Parathyroid adenoma (tissue), 2 donors: ENCODE data around the gene TBC1D22A.
A peak's percentile ranks its signal among the peaks of the same experiment; 100 is the strongest.

Source experiments
- H2AFZ ChIP-seq: fragments of 300-600 bp; sonication (generic); one replicate; pipeline ENCODE4 v1.7.0; 2017; ENCODE audit warnings: antibody characterized with exemption, mild to moderate bottlenecking
- H3K27ac ChIP-seq: fragments of 300-600 bp; sonication (generic); one replicate; pipeline ENCODE4 v1.7.0; 2017
- H3K27me3 ChIP-seq: fragments of 300-600 bp; sonication (generic); one replicate; pipeline ENCODE4 v1.7.0; 2017; ENCODE audit warnings: low read length; ENCODE audit not compliant: control insufficient read depth, insufficient read depth
- H3K36me3 ChIP-seq: fragments of 300-600 bp; sonication (generic); one replicate; pipeline ENCODE4 v1.7.0; 2017; ENCODE audit warnings: low read length; ENCODE audit not compliant: control insufficient read depth, insufficient read depth
- H3K4me1 ChIP-seq: fragments of 300-600 bp; sonication (generic); one replicate; pipeline ENCODE4 v1.7.0; 2017; ENCODE audit warnings: control low read depth
- H3K4me2 ChIP-seq: fragments of 300-600 bp; sonication (generic); one replicate; pipeline ENCODE4 v1.7.0; 2017; ENCODE audit warnings: low read length
- H3K4me3 ChIP-seq: fragments of 300-600 bp; sonication (generic); one replicate; pipeline ENCODE4 v1.7.0; 2017; ENCODE audit warnings: low read depth, low read length
- H3K79me2 ChIP-seq: fragments of 300-600 bp; sonication (generic); one replicate; pipeline ENCODE4 v1.7.0; 2017; ENCODE audit warnings: control low read depth
- H3K9ac ChIP-seq: fragments of 300-600 bp; sonication (generic); one replicate; pipeline ENCODE4 v1.7.0; 2017; ENCODE audit warnings: mild to moderate bottlenecking
- H3K9me3 ChIP-seq: fragments of 300-600 bp; sonication (generic); one replicate; pipeline ENCODE4 v1.7.0; 2017; ENCODE audit warnings: low read length; ENCODE audit not compliant: control insufficient read depth
- TF ChIP-seq, protein P1 (sequence below): fragments of 300-600 bp; sonication (generic); IDR thresholded peaks from one replicate; pipeline ENCODE4 v1.7.0; 2017; ENCODE audit warnings: antibody characterized with exemption, mild to moderate bottlenecking
- donor health status: primary hyperparathyroidism.

The TBC1D22A gene

DNA sequence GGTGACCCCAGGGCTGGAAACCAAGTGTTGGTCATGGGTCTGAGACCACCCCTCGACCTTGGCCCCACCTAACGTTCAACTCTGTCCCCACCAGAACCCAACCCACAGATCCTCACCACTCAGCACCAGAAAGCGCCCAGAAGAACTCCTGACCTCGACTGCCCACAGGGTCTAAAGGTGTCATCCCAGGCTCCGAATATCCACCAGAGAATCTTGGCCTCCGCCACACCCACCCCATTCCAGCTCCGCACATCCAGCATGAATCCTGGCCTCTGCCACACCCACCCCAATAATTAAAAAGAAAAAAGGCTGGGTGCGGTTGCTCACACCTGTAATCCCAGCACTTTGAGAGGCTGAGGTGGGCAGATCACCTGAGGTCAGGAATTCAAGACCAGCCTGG is 25.7 kb upstream of the TBC1D22A start:
- Histone ChIP-seq H3K79me2 (no peaks in the 10 kb centered on the region), H3K4me3 (no peak overlapping the region), H3K9me3 (no peaks in the 10 kb centered on the region), H3K27ac (no peak overlapping the region), H3K4me2 (peak overlapping the region; percentile 56), H3K36me3 (no peaks in the 10 kb centered on the region), H3K4me1 (peaks cover 13% of the 10 kb centered on the region), H3K27me3 (no peaks in the 10 kb centered on the region), H3K9ac (no peak overlapping the region), H2AFZ (no peak overlapping the region)
- TF ChIP-seq, protein P1, sequence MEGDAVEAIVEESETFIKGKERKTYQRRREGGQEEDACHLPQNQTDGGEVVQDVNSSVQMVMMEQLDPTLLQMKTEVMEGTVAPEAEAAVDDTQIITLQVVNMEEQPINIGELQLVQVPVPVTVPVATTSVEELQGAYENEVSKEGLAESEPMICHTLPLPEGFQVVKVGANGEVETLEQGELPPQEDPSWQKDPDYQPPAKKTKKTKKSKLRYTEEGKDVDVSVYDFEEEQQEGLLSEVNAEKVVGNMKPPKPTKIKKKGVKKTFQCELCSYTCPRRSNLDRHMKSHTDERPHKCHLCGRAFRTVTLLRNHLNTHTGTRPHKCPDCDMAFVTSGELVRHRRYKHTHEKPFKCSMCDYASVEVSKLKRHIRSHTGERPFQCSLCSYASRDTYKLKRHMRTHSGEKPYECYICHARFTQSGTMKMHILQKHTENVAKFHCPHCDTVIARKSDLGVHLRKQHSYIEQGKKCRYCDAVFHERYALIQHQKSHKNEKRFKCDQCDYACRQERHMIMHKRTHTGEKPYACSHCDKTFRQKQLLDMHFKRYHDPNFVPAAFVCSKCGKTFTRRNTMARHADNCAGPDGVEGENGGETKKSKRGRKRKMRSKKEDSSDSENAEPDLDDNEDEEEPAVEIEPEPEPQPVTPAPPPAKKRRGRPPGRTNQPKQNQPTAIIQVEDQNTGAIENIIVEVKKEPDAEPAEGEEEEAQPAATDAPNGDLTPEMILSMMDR = no peak

DNA sequence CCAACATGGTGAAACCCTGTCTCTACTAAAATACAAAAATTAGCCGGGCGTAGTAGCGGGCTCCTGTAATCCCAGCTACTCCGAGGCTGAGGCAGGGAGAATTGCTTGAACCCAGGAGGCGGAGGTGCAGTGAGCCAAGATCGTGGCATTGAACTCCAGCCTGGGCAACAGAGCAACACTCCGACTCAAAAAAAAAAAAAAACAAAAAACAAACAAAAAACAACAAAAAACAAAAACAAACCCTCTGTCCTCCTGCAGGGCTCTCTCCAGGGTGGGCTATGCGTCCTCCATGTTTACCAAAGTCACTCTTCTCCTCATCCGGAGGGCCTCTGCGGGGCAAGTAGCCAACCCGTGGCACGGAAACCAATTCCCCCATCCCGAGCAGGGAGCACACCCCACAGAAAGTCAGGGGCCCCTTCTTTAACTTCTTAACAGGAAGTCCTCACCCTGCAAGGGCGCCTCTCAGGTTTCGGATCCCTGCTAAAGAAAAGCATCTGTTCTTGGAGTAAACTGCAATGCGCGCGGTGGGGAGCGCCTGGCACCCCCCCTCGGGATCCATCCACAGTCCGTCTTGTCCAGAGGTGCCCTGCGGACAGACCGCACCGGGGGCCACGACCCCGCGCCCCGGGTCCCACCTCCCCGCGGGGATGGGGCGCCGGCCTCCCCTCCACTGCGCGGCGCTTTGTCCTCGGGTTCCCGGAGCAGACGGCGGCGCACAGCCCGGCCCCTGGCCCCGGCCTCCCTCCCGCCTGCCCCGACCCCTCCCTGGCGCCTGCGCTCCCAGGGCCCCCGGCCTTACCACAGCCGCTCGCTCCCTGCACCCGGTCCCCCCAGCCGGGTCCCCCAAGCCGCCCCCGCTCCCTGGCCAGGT is 25.1 kb upstream of the TBC1D22A start:
- Histone ChIP-seq H3K36me3 (no peaks in the 10 kb centered on the region), H2AFZ (peak overlapping the region; percentile 38), H3K4me2 (peak overlapping the region; percentile 56), H3K27ac (no peak overlapping the region), H3K4me3 (peak overlapping the region; percentile 52), H3K9me3 (no peaks in the 10 kb centered on the region), H3K4me1 (peaks cover 13% of the 10 kb centered on the region), H3K79me2 (no peaks in the 10 kb centered on the region), H3K27me3 (no peaks in the 10 kb centered on the region), H3K9ac (no peak overlapping the region)
- TF ChIP-seq, protein P1 = no peak

DNA sequence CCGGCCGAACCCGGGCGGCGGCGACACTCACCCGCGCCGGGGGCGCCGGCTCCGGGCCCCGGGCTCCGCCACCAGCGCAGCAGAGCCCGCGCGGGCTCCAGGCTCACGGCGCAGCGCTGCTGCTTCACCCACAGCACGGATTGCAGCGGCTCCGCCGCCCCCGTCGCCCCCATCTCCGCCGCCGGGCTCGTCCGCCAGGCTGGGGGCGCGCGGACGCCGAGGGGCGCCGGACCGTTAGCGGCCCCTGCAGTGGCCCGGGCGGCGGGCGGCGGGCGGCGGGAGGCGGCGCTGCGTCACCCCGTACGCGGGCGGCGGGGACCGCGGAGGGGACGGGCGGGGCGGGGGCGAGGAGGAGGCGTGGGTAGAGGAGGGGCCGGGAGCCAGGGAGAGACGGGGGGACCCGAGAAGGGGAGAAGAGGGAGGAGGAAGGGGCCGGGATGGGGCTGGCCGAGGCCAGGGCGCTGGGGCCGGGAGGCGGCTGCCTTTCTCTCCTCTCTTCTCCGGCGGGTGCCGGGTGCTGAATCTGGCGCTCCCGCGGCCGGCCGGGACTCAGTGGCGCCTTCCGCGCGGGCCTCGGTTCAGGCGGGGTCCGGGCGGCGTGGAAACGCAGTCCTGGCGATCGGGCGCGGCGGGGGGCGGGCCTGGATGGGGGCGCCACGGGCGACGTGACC is 24.3 kb upstream of the TBC1D22A start, which contains the start of gene CERK:
CERK (minus strand) TSS at position 277 of the 671 bp plus-strand sequence; CDS start at position 173, 104 bp downstream.
- peak within 1 kb of the TSS; percentile 98 for H3K4me2 ChIP-seq
- H3K9me3 ChIP-seq = no peaks in the 10 kb centered on the region
- H3K27ac ChIP-seq = no peak within 1 kb of the TSS
- TF ChIP-seq, protein P1 = no peak
- no peaks in the 10 kb centered on the region for H3K36me3 ChIP-seq
- H3K9ac ChIP-seq = peak within 1 kb of the TSS; percentile 35
- no peaks in the 10 kb centered on the region for H3K27me3 ChIP-seq
- H3K4me3 ChIP-seq = peak within 1 kb of the TSS; percentile 68
- H2AFZ ChIP-seq = peak within 1 kb of the TSS; percentile 83
- H3K4me1 ChIP-seq = peaks cover 13% of the 10 kb centered on the region
- no peaks in the 10 kb centered on the region for H3K79me2 ChIP-seq

DNA sequence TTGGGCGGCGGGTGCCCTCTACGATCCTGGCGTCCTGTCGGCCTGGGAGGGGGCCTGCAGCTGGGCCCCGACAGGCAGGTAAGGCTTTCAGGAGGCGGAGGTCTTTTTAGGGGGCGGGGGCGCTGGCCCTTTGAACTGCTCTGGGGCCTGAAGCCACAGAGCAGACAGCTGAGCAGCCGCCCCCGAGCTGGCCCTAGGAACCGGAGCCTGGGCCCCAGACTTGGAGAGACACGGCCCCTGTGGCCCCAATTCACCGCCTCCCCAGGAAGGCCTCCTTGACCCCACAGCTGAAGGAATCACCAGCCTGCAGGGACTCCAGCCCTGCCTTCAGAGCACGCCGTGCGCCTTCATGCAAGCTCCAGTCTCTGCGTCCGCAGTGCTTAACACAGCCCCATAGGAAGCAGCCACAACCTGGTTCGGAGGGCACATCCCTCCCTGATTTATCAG is 23.8 kb upstream of the TBC1D22A start:
- Histone ChIP-seq H2AFZ (peak overlapping the region; percentile 83), H3K4me1 (peaks cover 13% of the 10 kb centered on the region), H3K79me2 (no peaks in the 10 kb centered on the region), H3K9me3 (no peaks in the 10 kb centered on the region), H3K4me2 (peak overlapping the region; percentile 98), H3K27ac (no peak overlapping the region), H3K27me3 (no peaks in the 10 kb centered on the region), H3K9ac (peak overlapping the region; percentile 35), H3K36me3 (no peaks in the 10 kb centered on the region), H3K4me3 (peak overlapping the region; percentile 68)
- TF ChIP-seq, protein P1 = no peak
